Mesothelial cell of epicardium (in vitro differentiated cells): ENCODE measurements around the gene IL23R. TPM values are rescaled to one million over a fixed set of nuclear protein-coding genes. Genes with fewer than 3 reads are reported as not detected.

Source experiments
- DNase-seq, 2 experiments: peaks; one replicate each; pipeline ENCODE4 v3.0.0; 2021; ENCODE audit warnings: low spot score in 2 of 2; ENCODE audit not compliant: unreplicated experiment in 2 of 2
- H3K27ac Mint-ChIP-seq: 2 replicates; pipeline ENCODE4 v1.8.0; 2021; ENCODE audit warnings: mixed read lengths
- H3K27me3 Mint-ChIP-seq: 2 replicates; pipeline ENCODE4 v1.8.0; 2021; ENCODE audit warnings: low read depth, mixed read lengths
- H3K36me3 Mint-ChIP-seq: 2 replicates; pipeline ENCODE4 v1.8.0; 2021; ENCODE audit warnings: mixed read lengths
- H3K4me1 Mint-ChIP-seq: 2 replicates; pipeline ENCODE4 v1.8.0; 2021; ENCODE audit warnings: mixed read lengths
- H3K4me3 Mint-ChIP-seq: 2 replicates; pipeline ENCODE4 v1.8.0; 2021; ENCODE audit warnings: mild to moderate bottlenecking, moderate library complexity, mixed read lengths
- H3K9me3 Mint-ChIP-seq: 2 replicates; pipeline ENCODE4 v1.8.0; 2021; ENCODE audit warnings: mixed read lengths
- total RNA-seq: library from RNA; stranded (reverse); gene quantifications from 3 replicates; pipeline ENCODE4 v1.2.1, GENCODE V29; 2021
- TF ChIP-seq, protein P1 (sequence below): fragments of 200-600 bp; sonication (generic); IDR thresholded peaks from one replicate; pipeline ENCODE4 v1.5.0; 2021; ENCODE audit warnings: antibody characterized with exemption; ENCODE audit not compliant: unreplicated experiment

IL23R gene
- total RNA-seq, 1 donor from 2014 or later, result 0.09 TPM

DNA sequence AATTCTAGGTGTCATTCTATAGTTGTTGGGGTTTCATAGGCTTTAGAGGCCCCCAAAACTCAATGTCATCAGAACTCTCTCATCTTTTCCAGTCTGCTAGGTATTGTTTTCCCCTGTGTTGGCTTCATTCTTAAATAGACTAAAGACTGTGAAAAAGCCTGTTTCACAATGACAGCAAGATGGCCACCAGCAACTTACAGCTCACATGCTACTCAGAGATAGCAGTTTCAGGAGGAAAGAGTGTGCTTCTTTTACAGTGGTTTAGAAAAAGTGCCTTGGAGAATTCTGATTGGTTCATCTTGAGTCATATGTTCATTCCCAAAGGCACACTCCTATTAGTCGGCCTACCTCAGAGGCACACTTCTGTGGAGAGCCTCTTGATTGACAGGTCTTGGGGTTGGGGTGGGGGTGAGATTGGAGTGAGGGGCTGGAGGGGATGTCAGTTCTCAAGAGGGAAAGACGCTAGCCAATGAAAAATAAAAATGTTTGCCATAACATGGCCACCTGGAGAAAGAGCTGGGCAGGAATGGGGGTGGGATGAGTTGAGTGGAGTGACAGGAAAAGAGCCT is 8.5 kb downstream of the IL23R start:
- TF ChIP-seq, protein P1, sequence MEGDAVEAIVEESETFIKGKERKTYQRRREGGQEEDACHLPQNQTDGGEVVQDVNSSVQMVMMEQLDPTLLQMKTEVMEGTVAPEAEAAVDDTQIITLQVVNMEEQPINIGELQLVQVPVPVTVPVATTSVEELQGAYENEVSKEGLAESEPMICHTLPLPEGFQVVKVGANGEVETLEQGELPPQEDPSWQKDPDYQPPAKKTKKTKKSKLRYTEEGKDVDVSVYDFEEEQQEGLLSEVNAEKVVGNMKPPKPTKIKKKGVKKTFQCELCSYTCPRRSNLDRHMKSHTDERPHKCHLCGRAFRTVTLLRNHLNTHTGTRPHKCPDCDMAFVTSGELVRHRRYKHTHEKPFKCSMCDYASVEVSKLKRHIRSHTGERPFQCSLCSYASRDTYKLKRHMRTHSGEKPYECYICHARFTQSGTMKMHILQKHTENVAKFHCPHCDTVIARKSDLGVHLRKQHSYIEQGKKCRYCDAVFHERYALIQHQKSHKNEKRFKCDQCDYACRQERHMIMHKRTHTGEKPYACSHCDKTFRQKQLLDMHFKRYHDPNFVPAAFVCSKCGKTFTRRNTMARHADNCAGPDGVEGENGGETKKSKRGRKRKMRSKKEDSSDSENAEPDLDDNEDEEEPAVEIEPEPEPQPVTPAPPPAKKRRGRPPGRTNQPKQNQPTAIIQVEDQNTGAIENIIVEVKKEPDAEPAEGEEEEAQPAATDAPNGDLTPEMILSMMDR, result no peak
- Mint-ChIP-seq H3K4me1 (peaks cover 12% of the 10 kb centered on the region), H3K4me3 (no peak overlapping the region), H3K9me3 (peaks cover 2% of the 10 kb centered on the region), H3K27me3 (peaks cover 11% of the 10 kb centered on the region), H3K27ac (no peak overlapping the region), H3K36me3 (no peaks in the 10 kb centered on the region)
- DNase-seq, result no peak

DNA sequence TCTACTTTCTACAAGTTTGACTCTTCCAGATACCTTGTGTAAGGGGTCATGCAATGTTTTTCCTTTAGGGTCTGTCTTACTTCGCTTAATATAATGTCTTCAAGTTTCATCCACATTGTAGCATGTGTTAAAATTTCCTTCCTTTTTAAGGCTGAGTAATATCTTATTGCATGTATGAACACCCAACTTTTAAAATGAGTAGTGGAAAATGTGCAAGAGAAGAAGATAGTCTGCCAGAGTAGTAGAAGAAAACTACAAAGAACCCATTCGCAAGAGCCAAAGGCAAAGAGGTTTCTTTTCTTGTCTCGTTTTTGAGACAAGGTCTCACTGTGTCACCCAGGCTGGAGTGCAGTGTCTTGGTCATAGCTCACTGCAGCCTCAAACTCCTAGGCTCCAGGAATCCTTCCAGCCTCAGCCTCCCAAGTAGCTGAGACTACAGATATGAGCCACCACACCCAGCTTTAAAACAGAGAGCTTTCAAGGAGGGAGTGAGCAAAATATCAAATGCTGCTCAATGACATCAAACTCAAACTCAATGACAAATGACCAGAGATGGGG is 9.4 kb downstream of the IL23R start:
- H3K4me3 Mint-ChIP-seq, result no peak overlapping the region
- DNase-seq, result no peak
- TF ChIP-seq, protein P1, result no peak
- peaks cover 13% of the 10 kb centered on the region for H3K27me3 Mint-ChIP-seq
- H3K27ac Mint-ChIP-seq, result no peak overlapping the region
- H3K9me3 Mint-ChIP-seq, result peaks cover 4% of the 10 kb centered on the region
- peaks cover 12% of the 10 kb centered on the region for H3K4me1 Mint-ChIP-seq
- H3K36me3 Mint-ChIP-seq, result no peaks in the 10 kb centered on the region

DNA sequence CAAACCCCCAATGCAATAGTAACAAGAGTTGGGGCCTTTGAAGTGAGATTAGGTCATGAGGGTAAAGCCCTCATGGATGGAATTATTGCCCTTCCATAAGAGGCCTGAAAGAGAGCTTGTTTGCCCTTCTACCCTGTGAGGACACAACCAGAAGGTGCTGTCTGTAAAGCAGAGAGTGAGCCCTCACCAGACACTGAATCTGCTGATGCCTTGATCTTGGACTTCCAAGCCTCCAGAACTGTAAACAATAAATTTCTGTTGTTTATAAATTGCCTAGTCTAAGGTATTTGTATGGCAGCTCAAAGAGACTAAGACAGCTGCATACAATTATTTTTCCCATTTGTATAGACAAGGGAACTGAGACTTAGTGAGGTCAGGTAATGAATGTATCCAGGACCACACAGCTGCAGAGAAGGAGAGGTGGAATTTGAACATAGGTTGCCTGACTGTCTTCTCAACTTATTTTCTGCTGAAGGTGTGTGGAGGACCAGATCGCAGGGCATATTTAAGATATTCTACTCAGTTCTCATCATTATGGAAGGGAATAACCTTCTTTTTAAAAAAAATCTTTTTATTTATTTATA is 18.7 kb downstream of the IL23R start:
- no peak for DNase-seq
- TF ChIP-seq, protein P1, result no peak
- Mint-ChIP-seq H3K27ac (no peak overlapping the region), H3K27me3 (peaks cover 10% of the 10 kb centered on the region), H3K9me3 (peaks cover 10% of the 10 kb centered on the region), H3K36me3 (no peaks in the 10 kb centered on the region), H3K4me1 (no peaks in the 10 kb centered on the region), H3K4me3 (no peak overlapping the region)

DNA sequence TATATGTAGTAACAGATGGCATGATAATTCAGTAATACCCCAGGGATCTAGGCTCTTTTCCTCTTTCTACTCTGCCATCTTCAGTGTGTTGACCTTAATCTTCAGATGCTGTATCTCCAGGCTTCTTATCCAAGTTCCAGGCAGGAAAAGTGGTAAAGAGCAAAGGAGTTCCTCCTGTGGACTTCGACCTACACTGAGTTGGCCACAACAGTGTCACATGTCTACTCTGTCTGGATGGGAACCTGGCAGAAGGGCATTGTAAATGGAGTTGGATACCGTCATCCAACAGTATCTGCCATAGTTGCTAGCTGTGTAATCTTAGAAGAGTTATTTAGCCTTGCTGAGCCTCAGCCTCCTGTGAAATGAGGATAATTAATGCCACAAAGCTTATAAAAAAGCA is 21.9 kb downstream of the IL23R start:
- Mint-ChIP-seq H3K9me3 (no peaks in the 10 kb centered on the region), H3K4me1 (no peaks in the 10 kb centered on the region), H3K27ac (no peak overlapping the region), H3K4me3 (no peak overlapping the region), H3K36me3 (no peaks in the 10 kb centered on the region), H3K27me3 (no peaks in the 10 kb centered on the region)
- no peak for DNase-seq
- TF ChIP-seq, protein P1, result no peak

DNA sequence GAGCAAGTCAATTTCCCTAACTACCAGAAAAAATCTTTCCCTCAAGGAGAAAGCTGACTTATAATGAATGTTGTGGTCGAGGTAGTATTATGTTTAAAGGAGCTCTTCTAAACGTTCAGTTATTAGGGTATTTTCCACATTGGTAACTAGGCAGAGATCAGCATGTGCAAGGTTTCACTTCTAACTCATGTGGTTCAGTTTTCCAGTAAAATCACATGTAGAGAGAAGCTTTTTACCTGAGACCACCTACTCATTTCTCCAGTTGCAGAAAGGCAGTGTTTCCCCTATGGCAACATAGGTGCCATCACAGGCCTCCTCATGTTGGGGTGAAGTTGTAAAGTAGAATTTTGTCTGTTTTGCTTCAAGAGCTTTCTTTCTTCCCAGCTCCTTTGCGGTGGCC is 23.7 kb downstream of the IL23R start:
- Mint-ChIP-seq H3K36me3 (no peaks in the 10 kb centered on the region), H3K9me3 (no peaks in the 10 kb centered on the region), H3K27ac (no peak overlapping the region), H3K27me3 (no peaks in the 10 kb centered on the region), H3K4me1 (no peaks in the 10 kb centered on the region), H3K4me3 (no peak overlapping the region)
- TF ChIP-seq, protein P1, result no peak
- no peak for DNase-seq
